ENCODE measurements around the gene HOXA11. TPM values are rescaled to one million over a fixed set of nuclear protein-coding genes. Genes with fewer than 3 reads are reported as not detected.

Gene HOXA11
- total RNA-seq, 1 experiment from 2014 or later, result not detected

GRCh38 chr7:27191833-27192545 is 7.0 kb upstream of the HOXA11 start:
- H3K9ac ChIP-seq (ENCODE audit: low read length), result no peak overlapping the region
- no peak overlapping the region for H3K27ac ChIP-seq (ENCODE audit: low read length)
- no peak for DNase-seq
- H3K79me2 ChIP-seq (ENCODE audit: low read length), result no peaks in the 10 kb centered on the region
- H3K36me3 ChIP-seq (ENCODE audit: insufficient read depth, low read length), result no peaks in the 10 kb centered on the region
- H2AFZ ChIP-seq (ENCODE audit: low read length), result no peak overlapping the region
- H3K9me2 ChIP-seq (replicated peaks; ENCODE audit: insufficient read depth, low read length), result no peaks in the 10 kb centered on the region
- H3K4me1 ChIP-seq (ENCODE audit: low read length), result peaks cover 2% of the 10 kb centered on the region; the same call in 1 of the 2 replicates
- no peaks in the 10 kb centered on the region for H4K20me1 ChIP-seq (ENCODE audit: insufficient read depth, low read depth, low read length)
- no peaks in the 10 kb centered on the region for H3K9me3 ChIP-seq (ENCODE audit: low read length)
- no peaks in the 10 kb centered on the region for H3K27me3 ChIP-seq (ENCODE audit: low read length)
- no peak overlapping the region for H3K4me3 ChIP-seq (ENCODE audit: low read length)
- H3K4me2 ChIP-seq (ENCODE audit: low read depth, low read length, poor library complexity, severe bottlenecking), result no peak overlapping the region

- Histone ChIP-seq H2AFZ (ENCODE audit: low read length) (no peak overlapping the region), H3K9ac (ENCODE audit: low read length) (no peak overlapping the region), H3K27ac (ENCODE audit: low read length) (no peak overlapping the region), H3K9me3 (ENCODE audit: low read length) (no peaks in the 10 kb centered on the region), H3K4me1 (ENCODE audit: low read length) (peaks cover under 1% of the 10 kb centered on the region; the same call in 1 of the 2 replicates), H3K27me3 (ENCODE audit: low read length) (no peaks in the 10 kb centered on the region), H3K9me2 (replicated peaks; ENCODE audit: insufficient read depth, low read length) (no peaks in the 10 kb centered on the region), H3K4me3 (ENCODE audit: low read length) (no peak overlapping the region), H3K36me3 (ENCODE audit: insufficient read depth, low read length) (no peaks in the 10 kb centered on the region), H3K4me2 (ENCODE audit: low read depth, low read length, poor library complexity, severe bottlenecking) (no peak overlapping the region), H3K79me2 (ENCODE audit: low read length) (no peaks in the 10 kb centered on the region), H4K20me1 (ENCODE audit: insufficient read depth, low read depth, low read length) (no peaks in the 10 kb centered on the region)
- no peak for DNase-seq
Measured at GRCh38 chr7:27191161-27191731, 6.2 kb upstream of the HOXA11 start.

- no peak overlapping the region for H2AFZ ChIP-seq (ENCODE audit: low read length)
- H3K4me1 ChIP-seq (ENCODE audit: low read length), result no peaks in the 10 kb centered on the region
- H4K20me1 ChIP-seq (ENCODE audit: insufficient read depth, low read depth, low read length), result no peaks in the 10 kb centered on the region
- no peak overlapping the region for H3K27ac ChIP-seq (ENCODE audit: low read length)
- no peak overlapping the region for H3K4me2 ChIP-seq (ENCODE audit: low read depth, low read length, poor library complexity, severe bottlenecking)
- H3K36me3 ChIP-seq (ENCODE audit: insufficient read depth, low read length), result no peaks in the 10 kb centered on the region
- no peak overlapping the region for H3K9ac ChIP-seq (ENCODE audit: low read length)
- no peaks in the 10 kb centered on the region for H3K9me3 ChIP-seq (ENCODE audit: low read length)
- H3K79me2 ChIP-seq (ENCODE audit: low read length), result no peaks in the 10 kb centered on the region
- H3K27me3 ChIP-seq (ENCODE audit: low read length), result no peaks in the 10 kb centered on the region
- H3K4me3 ChIP-seq (ENCODE audit: low read length), result no peak overlapping the region
- H3K9me2 ChIP-seq (replicated peaks; ENCODE audit: insufficient read depth, low read length), result no peaks in the 10 kb centered on the region
- no peak for DNase-seq
Measured at GRCh38 chr7:27189997-27190748, 5.1 kb upstream of the HOXA11 start.

- Histone ChIP-seq H3K9ac (ENCODE audit: low read length) (no peak overlapping the region), H2AFZ (ENCODE audit: low read length) (no peak overlapping the region)
Measured at GRCh38 chr7:27189295-27189996, 4.4 kb upstream of the HOXA11 start.

GRCh38 chr7:27188386-27189294 is 3.6 kb upstream of the HOXA11 start:
- Histone ChIP-seq H3K9me3 (ENCODE audit: low read length) (no peaks in the 10 kb centered on the region), H3K4me2 (ENCODE audit: low read depth, low read length, poor library complexity, severe bottlenecking) (no peak overlapping the region), H3K4me1 (ENCODE audit: low read length) (no peaks in the 10 kb centered on the region), H4K20me1 (ENCODE audit: insufficient read depth, low read depth, low read length) (no peaks in the 10 kb centered on the region), H3K27ac (ENCODE audit: low read length) (no peak overlapping the region), H3K9me2 (replicated peaks; ENCODE audit: insufficient read depth, low read length) (no peaks in the 10 kb centered on the region), H3K36me3 (ENCODE audit: insufficient read depth, low read length) (no peaks in the 10 kb centered on the region), H3K79me2 (ENCODE audit: low read length) (no peaks in the 10 kb centered on the region), H3K9ac (ENCODE audit: low read length) (no peak overlapping the region), H3K27me3 (ENCODE audit: low read length) (no peaks in the 10 kb centered on the region), H2AFZ (ENCODE audit: low read length) (no peak overlapping the region), H3K4me3 (ENCODE audit: low read length) (no peak overlapping the region)
- no peak for DNase-seq

More at GRCh38 chr7:27189295-27189996, 4.4 kb upstream of the HOXA11 start:
- Histone ChIP-seq H3K9me3 (ENCODE audit: low read length) (no peaks in the 10 kb centered on the region), H3K27me3 (ENCODE audit: low read length) (no peaks in the 10 kb centered on the region), H4K20me1 (ENCODE audit: insufficient read depth, low read depth, low read length) (no peaks in the 10 kb centered on the region), H3K4me3 (ENCODE audit: low read length) (no peak overlapping the region), H3K9me2 (replicated peaks; ENCODE audit: insufficient read depth, low read length) (no peaks in the 10 kb centered on the region), H3K4me1 (ENCODE audit: low read length) (no peaks in the 10 kb centered on the region), H3K36me3 (ENCODE audit: insufficient read depth, low read length) (no peaks in the 10 kb centered on the region), H3K4me2 (ENCODE audit: low read depth, low read length, poor library complexity, severe bottlenecking) (no peak overlapping the region), H3K79me2 (ENCODE audit: low read length) (no peaks in the 10 kb centered on the region), H3K27ac (ENCODE audit: low read length) (no peak overlapping the region)
- DNase-seq, result no peak

GRCh38 chr7:27187475-27188385 is 2.7 kb upstream of the HOXA11 start:
- Histone ChIP-seq H3K9me3 (ENCODE audit: low read length) (no peaks in the 10 kb centered on the region), H3K4me1 (ENCODE audit: low read length) (no peaks in the 10 kb centered on the region), H2AFZ (ENCODE audit: low read length) (no peak overlapping the region), H3K9ac (ENCODE audit: low read length) (no peak overlapping the region), H3K4me2 (ENCODE audit: low read depth, low read length, poor library complexity, severe bottlenecking) (no peak overlapping the region), H3K27ac (ENCODE audit: low read length) (no peak overlapping the region), H3K27me3 (ENCODE audit: low read length) (no peaks in the 10 kb centered on the region), H3K4me3 (ENCODE audit: low read length) (no peak overlapping the region), H3K79me2 (ENCODE audit: low read length) (no peaks in the 10 kb centered on the region), H3K36me3 (ENCODE audit: insufficient read depth, low read length) (no peaks in the 10 kb centered on the region), H3K9me2 (replicated peaks; ENCODE audit: insufficient read depth, low read length) (no peaks in the 10 kb centered on the region), H4K20me1 (ENCODE audit: insufficient read depth, low read depth, low read length) (no peaks in the 10 kb centered on the region)
- no peak for DNase-seq
